HEK293 (cell line): Measurements from ENCODE around the gene EMP3.

Experiments
- CTCF ChIP-seq: fragments of 450-650 bp; formaldehyde crosslinking; IDR thresholded peaks from 2 replicates; pipeline ENCODE4 v1.5.1; 2016; ENCODE audit warnings: missing biosample characterization, missing genetic modification characterization
- GFI1B ChIP-seq: fragments of 450-650 bp; formaldehyde crosslinking; IDR thresholded peaks from 2 replicates; pipeline ENCODE4 v1.5.1; 2016; ENCODE audit warnings: missing biosample characterization, missing genetic modification characterization
- GLIS1 ChIP-seq: fragments of 450-650 bp; formaldehyde crosslinking; IDR thresholded peaks from 2 replicates; pipeline ENCODE4 v1.5.1; 2016; ENCODE audit warnings: missing biosample characterization, missing genetic modification characterization
- SETDB1 ChIP-seq: IDR thresholded peaks from one replicate; pipeline ENCODE4 v1.6.1; 2017; ENCODE audit warnings: mild to moderate bottlenecking, low read length, moderate library complexity, mixed read lengths; ENCODE audit not compliant: insufficient read length
- ZNF133 ChIP-seq: fragments of 450-650 bp; formaldehyde crosslinking; IDR thresholded peaks from 2 replicates; pipeline ENCODE4 v1.5.1; 2016; ENCODE audit warnings: missing biosample characterization, missing genetic modification characterization
- ZNF221 ChIP-seq: fragments of 450-650 bp; formaldehyde crosslinking; IDR thresholded peaks from 2 replicates; pipeline ENCODE4 v1.5.1; 2017; ENCODE audit warnings: missing biosample characterization, missing genetic modification characterization, borderline replicate concordance
- ZNF24 ChIP-seq: fragments of 450-650 bp; formaldehyde crosslinking; IDR thresholded peaks from 2 replicates; pipeline ENCODE4 v1.5.1; 2016; ENCODE audit warnings: missing biosample characterization, missing genetic modification characterization
- ZNF335 ChIP-seq: fragments of 450-650 bp; formaldehyde crosslinking; conservative IDR thresholded peaks from 2 replicates; pipeline ENCODE4 v1.5.1; 2016; ENCODE audit warnings: missing biosample characterization, missing genetic modification characterization
- ZNF341 ChIP-seq: fragments of 450-650 bp; formaldehyde crosslinking; IDR thresholded peaks from 2 replicates; pipeline ENCODE4; 2016; ENCODE audit warnings: low read depth, missing biosample characterization, missing genetic modification characterization
- ZNF366 ChIP-seq: fragments of 450-650 bp; formaldehyde crosslinking; conservative IDR thresholded peaks from 2 replicates; pipeline ENCODE4 v1.5.1; 2016; ENCODE audit warnings: missing biosample characterization, missing genetic modification characterization
- ZNF433 ChIP-seq: fragments of 450-650 bp; formaldehyde crosslinking; IDR thresholded peaks from 2 replicates; pipeline ENCODE4 v1.5.1; 2016; ENCODE audit warnings: missing biosample characterization, missing genetic modification characterization, low read depth
- ZNF501 ChIP-seq: fragments of 450-650 bp; formaldehyde crosslinking; IDR thresholded peaks from 2 replicates; pipeline ENCODE4 v1.5.1; 2016; ENCODE audit warnings: missing biosample characterization, missing genetic modification characterization
- ZNF514 ChIP-seq: fragments of 450-650 bp; formaldehyde crosslinking; IDR thresholded peaks from 2 replicates; pipeline ENCODE4 v1.5.1; 2016; ENCODE audit warnings: missing biosample characterization, missing genetic modification characterization
- ZNF548 ChIP-seq: fragments of 450-650 bp; formaldehyde crosslinking; IDR thresholded peaks from 2 replicates; pipeline ENCODE4 v1.5.1; 2016; ENCODE audit warnings: missing biosample characterization, missing genetic modification characterization
- ZNF558 ChIP-seq: fragments of 450-650 bp; formaldehyde crosslinking; IDR thresholded peaks from 2 replicates; pipeline ENCODE4 v1.5.1; 2016; ENCODE audit warnings: missing biosample characterization, missing genetic modification characterization
- ZNF623 ChIP-seq: fragments of 450-650 bp; formaldehyde crosslinking; IDR thresholded peaks from 2 replicates; pipeline ENCODE4 v1.5.1; 2016; ENCODE audit warnings: missing biosample characterization, missing genetic modification characterization
- ZNF639 ChIP-seq: fragments of 450-650 bp; formaldehyde crosslinking; IDR thresholded peaks from 2 replicates; pipeline ENCODE4 v1.5.1; 2016; ENCODE audit warnings: missing biosample characterization, missing genetic modification characterization
- ZNF664 ChIP-seq: fragments of 450-650 bp; formaldehyde crosslinking; IDR thresholded peaks from 2 replicates; pipeline ENCODE4 v1.5.1; 2016; ENCODE audit warnings: missing biosample characterization, missing genetic modification characterization
- ZNF670 ChIP-seq: fragments of 450-650 bp; formaldehyde crosslinking; IDR thresholded peaks from 2 replicates; pipeline ENCODE4 v1.5.1; 2016; ENCODE audit warnings: missing biosample characterization, missing genetic modification characterization, low read depth
- ZNF701 ChIP-seq: fragments of 450-650 bp; formaldehyde crosslinking; IDR thresholded peaks from 2 replicates; pipeline ENCODE4 v1.5.1; 2016; ENCODE audit warnings: missing biosample characterization, missing genetic modification characterization
- ZNF768 ChIP-seq: fragments of 450-650 bp; formaldehyde crosslinking; IDR thresholded peaks from 2 replicates; pipeline ENCODE4 v1.5.1; 2018; ENCODE audit warnings: missing biosample characterization, mild to moderate bottlenecking, missing genetic modification characterization
- ZNF777 ChIP-seq: fragments of 450-650 bp; formaldehyde crosslinking; IDR thresholded peaks from 2 replicates; pipeline ENCODE4 v1.5.1; 2017; ENCODE audit warnings: missing biosample characterization, missing genetic modification characterization, borderline replicate concordance
- ZNF830 ChIP-seq: fragments of 450-650 bp; IDR thresholded peaks from 2 replicates; pipeline ENCODE4 v1.5.0; 2018; ENCODE audit warnings: missing biosample characterization, missing genetic modification characterization, low read depth, mild to moderate bottlenecking, moderate library complexity
- ZXDB ChIP-seq: fragments of 450-650 bp; formaldehyde crosslinking; IDR thresholded peaks from 2 replicates; pipeline ENCODE4 v1.5.1; 2016; ENCODE audit warnings: missing biosample characterization, missing genetic modification characterization
- TF ChIP-seq, protein P1 (sequence below): fragments of 450-650 bp; formaldehyde crosslinking; IDR thresholded peaks from 2 replicates; pipeline ENCODE4 v1.5.1; 2016; ENCODE audit warnings: missing biosample characterization, missing genetic modification characterization
- TF ChIP-seq, protein P2 (sequence below): fragments of 450-650 bp; formaldehyde crosslinking; IDR thresholded peaks from 2 replicates; pipeline ENCODE4 v1.5.1; 2016; ENCODE audit warnings: missing biosample characterization, missing genetic modification characterization
- TF ChIP-seq, protein P3 (sequence below): fragments of 450-650 bp; formaldehyde crosslinking; IDR thresholded peaks from 2 replicates; pipeline ENCODE4 v1.5.1; 2017; ENCODE audit warnings: missing biosample characterization, missing genetic modification characterization

The EMP3 gene

DNA sequence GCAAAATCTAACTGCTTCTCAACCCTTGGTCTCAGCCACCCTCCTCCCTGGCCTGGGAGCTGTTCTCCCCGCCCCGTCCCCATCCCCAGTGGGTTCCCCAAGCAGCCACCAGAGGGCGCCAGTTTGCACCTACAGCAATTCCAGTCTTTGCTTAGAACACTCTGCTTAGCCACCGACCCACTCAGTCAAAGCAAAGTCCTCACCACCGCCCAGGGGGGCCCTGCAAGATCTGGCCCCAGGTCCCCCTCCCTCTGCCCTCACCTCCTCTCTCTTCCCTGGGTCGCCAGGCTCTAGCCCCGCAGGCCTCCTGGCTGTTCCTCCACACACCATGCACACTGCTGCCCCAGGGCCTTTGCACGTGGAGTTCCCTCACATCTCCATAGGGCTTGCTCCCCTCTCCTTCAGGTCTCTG is 26.0 kb downstream of the EMP3 start (continued):
- TF ChIP-seq, protein P1, sequence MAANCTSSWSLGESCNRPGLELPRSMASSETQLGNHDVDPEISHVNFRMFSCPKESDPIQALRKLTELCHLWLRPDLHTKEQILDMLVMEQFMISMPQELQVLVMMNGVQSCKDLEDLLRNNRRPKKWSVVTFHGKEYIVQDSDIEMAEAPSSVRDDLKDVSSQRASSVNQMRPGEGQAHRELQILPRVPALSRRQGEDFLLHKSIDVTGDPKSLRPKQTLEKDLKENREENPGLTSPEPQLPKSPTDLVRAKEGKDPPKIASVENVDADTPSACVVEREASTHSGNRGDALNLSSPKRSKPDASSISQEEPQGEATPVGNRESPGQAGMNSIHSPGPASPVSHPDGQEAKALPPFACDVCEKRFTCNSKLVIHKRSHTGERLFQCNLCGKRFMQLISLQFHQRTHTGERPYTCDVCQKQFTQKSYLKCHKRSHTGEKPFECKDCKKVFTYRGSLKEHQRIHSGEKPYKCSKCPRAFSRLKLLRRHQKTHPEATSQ (tag by site-specific recombination): 0 out of 2 replicates have a peak, but pooled peaks have one; percentile 48
- no peak for TF ChIP-seq ZNF548 (tag by site-specific recombination)
- no peak for TF ChIP-seq GFI1B (tag by site-specific recombination)
- TF ChIP-seq ZNF433 (tag by site-specific recombination): no peak
- no peak for TF ChIP-seq ZNF639 (tag by site-specific recombination)
- no peak for TF ChIP-seq ZNF664 (tag by site-specific recombination)
- TF ChIP-seq ZNF366 (tag by site-specific recombination): no peak
- no peak for TF ChIP-seq ZNF335 (tag by site-specific recombination)
- no peak for TF ChIP-seq ZNF221 (tag by site-specific recombination)
- no peak for TF ChIP-seq ZNF514 (tag by site-specific recombination)
- TF ChIP-seq ZNF670 (tag by site-specific recombination): no peak
- peak; percentile 38 for TF ChIP-seq ZNF341
- TF ChIP-seq ZNF777: no peak
- TF ChIP-seq ZNF133: no peak
- peak; percentile 100 for TF ChIP-seq ZNF623 (tag by site-specific recombination)
- no peak for TF ChIP-seq ZNF768
- TF ChIP-seq ZNF558: no peak
- TF ChIP-seq ZXDB (tag by site-specific recombination): peak; percentile 48
- 0 out of 2 replicates have a peak, but pooled peaks have one; percentile 19 for TF ChIP-seq ZNF24 (tag by site-specific recombination)
- TF ChIP-seq SETDB1: no peak
- TF ChIP-seq ZNF830 (tag by site-specific recombination): no peak
- TF ChIP-seq CTCF (tag by site-specific recombination): peak; percentile 80
- TF ChIP-seq ZNF701 (tag by site-specific recombination): no peak
- TF ChIP-seq, protein P2, sequence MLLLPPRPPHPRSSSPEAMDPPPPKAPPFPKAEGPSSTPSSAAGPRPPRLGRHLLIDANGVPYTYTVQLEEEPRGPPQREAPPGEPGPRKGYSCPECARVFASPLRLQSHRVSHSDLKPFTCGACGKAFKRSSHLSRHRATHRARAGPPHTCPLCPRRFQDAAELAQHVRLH (tag by site-specific recombination): peak; percentile 98
- TF ChIP-seq, protein P3, sequence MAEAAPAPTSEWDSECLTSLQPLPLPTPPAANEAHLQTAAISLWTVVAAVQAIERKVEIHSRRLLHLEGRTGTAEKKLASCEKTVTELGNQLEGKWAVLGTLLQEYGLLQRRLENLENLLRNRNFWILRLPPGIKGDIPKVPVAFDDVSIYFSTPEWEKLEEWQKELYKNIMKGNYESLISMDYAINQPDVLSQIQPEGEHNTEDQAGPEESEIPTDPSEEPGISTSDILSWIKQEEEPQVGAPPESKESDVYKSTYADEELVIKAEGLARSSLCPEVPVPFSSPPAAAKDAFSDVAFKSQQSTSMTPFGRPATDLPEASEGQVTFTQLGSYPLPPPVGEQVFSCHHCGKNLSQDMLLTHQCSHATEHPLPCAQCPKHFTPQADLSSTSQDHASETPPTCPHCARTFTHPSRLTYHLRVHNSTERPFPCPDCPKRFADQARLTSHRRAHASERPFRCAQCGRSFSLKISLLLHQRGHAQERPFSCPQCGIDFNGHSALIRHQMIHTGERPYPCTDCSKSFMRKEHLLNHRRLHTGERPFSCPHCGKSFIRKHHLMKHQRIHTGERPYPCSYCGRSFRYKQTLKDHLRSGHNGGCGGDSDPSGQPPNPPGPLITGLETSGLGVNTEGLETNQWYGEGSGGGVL (tag by site-specific recombination): no peak
- TF ChIP-seq GLIS1 (tag by site-specific recombination): peak; percentile 17; the same call in 1 of the 2 replicates
- peak; percentile 44; the same call in 1 of the 2 replicates for TF ChIP-seq ZNF501 (tag by site-specific recombination)
